GM19238 (cell line): ENCODE data around the gene C5orf63.
"Not testable (repeated sequence)": the region's sequence is repeated elsewhere in the genome, so short reads cannot be mapped to it uniquely, and the experiment has no call there.

Source experiments
- DNase-seq: peaks from one replicate; pipeline ENCODE4 v3.0.0; 2011; ENCODE audit warnings: low spot score; ENCODE audit not compliant: insufficient read length

The C5orf63 gene

DNA sequence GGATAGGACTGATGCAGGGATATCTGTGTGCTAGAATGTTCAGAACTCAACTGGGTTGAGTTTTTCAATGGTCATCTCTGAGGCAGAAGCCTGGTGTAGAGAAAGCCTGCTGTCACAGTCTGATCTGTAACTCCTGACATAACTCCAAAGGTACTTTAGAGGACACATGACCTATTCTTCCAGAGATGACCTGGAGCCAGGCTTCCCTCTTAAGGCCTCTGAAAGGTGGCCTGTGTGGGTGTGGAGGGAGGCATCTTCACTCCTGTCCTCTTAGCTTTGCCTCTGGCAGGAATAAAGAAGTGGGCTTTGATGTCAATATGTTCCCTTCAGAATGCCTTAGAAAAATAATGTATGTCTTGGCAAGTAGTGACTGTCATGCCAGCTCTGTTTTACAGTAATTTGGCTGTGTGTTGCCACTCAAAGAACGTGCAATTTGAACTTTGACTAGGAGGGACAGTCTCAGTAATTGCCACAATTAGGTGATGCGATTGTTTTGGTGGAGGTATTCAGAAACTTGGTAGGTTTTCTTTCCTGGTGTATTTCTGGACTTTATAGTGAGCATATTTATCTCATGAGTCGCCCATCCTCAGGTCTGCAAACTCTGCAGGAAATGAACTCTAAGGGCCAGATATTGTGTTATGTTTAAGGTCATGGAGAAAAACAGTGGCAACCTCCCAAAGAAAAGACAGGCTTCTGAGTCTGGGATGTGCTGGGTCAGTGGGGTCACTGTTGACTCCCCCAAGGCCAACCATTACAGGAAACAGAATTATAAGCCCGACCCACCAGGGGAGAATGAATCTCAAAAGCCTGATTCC, 3.2 kb upstream of the C5orf63 start:
- no peak for DNase-seq

DNA sequence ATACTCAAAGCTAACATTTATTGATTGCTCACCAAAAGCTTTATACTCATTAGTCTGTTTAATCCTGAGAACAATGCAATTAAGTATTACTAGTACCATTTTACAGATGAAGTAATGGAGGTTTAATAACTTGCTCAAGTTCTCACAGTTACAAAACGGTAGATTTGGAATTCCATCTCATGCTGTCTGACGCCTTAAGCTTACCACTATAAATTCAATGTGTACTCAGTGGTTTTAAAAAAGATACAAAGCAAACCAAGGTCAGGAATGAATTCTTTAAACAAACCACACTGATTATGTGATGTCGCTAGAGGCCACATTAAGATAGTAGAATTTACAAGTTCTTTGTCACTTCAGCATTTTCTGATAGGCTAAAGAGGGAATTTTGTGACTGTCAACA, 1.2 kb upstream of the C5orf63 start:
- DNase-seq, result no peak

DNA sequence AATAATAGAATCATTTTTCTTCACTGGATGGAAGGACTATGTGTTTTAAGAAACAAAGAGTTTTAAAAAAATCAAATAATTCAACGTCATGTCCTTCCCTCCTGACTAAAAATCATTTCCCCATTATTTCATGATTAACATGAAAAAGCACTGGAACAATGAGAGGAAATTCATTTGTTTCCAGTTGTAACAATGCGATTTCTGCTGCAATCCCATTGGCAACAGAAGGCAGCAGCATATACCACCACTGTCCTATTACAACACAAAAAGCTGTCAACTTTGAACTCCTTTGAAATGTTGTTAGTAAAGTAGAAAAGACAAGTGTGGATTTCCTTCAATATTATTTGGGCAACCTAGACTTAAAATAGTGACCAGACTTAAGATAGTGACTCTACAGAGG, 3.1 kb downstream of the C5orf63 start:
- DNase-seq, result no peak

DNA sequence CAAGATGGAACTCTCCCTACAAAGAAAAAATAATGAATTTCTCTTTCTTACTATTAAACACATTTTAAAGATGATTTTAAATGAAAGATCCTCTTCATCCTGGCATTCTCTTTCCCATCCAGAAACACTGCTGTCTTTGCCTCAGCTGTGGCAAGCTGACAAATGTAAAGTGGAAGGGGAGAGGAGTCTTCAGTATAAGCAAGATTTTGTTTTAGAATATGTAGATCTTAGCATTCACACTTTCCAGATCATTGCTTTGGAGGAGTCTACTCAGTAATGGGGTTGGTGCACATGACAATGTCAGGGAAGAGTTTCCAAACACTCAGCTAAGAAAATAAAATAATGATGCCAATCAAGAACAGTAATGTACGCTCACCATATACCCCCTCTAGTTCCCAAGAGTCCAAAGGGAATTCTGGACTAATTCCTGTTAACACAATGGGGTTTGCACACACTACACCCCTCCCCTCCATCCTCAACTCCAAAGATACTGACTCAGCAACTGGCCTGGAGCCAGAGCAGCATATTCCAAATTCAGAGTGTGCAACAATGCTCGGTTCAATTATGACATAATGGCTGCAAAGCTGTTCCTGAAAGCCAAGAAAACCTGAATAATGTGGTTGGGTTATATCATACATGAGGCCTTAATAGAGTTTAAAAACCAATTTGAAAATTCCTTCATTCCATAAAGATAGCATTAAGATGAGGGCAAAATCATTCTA, 4.6 kb downstream of the C5orf63 start:
- no peak for DNase-seq

DNA sequence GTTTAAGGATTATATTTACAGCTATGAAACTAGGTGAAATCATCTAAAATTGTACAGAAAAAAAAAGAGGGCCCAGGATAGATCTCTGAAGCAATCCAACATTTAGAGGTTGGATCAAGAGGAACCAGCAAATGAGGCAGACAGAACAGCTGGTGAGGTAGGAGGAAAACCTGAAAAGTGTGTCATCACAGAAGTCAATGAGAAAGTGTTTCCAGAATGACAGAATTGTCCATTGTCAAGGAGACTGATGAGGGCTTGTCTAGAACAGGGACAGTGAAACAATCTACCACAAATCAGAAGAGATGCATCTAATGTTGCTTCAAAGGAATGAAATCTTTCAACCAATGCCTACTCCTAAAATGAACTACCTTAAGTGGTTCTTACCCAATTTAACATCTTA, 6.6 kb downstream of the C5orf63 start:
- DNase-seq, result no peak

DNA sequence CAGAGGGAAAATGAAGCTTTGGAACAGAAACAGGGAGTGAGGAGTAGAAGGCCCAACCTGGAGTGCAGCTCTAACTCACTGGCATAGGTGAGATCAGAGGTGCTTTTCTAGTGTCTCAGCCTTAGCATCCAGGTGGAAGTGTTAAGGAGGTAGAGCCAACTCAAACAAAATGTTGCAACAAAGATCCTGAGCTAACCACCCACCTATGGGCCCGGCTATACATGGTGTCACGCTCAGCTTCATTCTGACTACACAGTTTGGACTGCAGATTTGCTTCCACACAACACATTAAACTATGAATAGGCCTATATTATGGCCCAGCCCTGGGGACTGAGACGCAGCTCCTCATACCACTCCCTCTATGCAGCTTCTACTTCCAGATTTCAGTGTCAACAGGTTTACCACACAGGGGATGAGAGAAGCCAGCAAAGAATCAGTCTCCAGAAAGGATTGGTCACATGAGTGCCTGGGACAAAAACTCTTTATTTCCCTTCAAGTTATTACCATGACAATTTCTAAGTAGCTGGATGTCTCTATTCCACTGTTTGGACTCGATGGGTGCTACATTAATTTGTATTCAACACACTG, 9.0 kb downstream of the C5orf63 start:
- no peak for DNase-seq

DNA sequence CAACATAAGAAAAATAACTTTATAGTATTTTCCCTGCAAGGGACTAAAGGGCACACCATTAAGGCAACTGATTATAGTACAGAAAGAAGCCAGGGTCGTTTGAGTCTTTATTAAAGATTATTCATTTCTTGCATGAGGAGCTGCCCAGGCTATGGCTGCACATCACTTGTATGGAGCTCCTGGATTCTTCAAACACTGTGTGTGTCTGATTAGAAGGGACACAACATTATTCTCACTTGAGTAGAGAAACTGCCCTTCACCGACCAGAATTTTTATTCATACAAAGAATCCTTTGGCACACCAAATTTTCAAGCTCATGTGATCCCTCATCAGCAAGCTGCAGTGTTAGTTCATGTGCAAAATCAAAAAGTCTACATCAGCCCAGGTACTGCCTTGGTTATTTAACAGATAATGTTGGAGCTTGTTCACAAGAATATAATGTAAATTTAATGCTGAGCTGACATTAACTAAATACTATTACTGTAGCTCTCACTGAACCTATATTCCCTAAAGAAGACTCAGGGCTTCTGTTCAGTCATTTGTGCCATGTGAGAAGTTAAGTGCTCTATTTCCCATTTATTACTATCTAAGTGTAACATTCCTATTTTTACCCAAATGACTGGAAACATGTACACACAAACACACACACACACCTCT, 9.9 kb downstream of the C5orf63 start:
- no peak for DNase-seq

DNA sequence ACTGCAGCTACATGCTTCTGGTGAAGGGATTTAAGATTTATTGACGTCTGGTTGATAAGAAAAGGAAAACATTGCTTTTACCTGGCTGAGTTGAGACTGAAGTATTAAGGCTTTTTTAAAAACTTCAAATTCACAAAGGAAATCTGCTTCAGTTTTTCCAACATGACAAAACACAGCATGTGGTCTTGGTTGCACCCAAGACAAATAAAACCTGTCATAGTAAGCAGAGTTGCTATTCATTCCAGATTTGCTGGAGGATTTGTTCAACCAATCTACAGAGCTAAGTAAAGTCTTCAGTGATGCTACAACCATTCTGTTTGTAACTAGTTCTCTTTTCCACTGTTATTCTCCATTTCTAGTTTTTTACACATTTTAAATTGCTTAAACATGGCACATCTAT, 11.3 kb downstream of the C5orf63 start:
- DNase-seq, result no peak

DNA sequence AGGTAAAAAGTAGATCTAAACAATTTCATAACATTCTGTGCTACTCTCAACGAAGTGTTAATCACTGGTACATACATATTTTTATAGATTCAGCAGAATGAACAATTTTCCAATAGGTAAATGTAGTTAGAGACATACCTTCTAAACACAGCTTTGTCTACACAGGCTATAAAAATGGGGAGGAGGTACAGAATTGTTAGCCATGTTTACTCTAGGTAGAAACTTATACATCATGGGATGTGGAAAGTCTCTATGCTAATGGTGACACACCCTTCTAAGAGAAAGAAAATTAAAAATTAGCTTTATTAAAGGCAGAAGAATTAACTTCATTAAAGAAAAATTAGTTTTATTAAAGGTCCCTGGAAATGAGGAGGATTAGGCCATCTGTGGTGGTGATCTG, 11.8 kb downstream of the C5orf63 start:
- DNase-seq, result no peak

DNA sequence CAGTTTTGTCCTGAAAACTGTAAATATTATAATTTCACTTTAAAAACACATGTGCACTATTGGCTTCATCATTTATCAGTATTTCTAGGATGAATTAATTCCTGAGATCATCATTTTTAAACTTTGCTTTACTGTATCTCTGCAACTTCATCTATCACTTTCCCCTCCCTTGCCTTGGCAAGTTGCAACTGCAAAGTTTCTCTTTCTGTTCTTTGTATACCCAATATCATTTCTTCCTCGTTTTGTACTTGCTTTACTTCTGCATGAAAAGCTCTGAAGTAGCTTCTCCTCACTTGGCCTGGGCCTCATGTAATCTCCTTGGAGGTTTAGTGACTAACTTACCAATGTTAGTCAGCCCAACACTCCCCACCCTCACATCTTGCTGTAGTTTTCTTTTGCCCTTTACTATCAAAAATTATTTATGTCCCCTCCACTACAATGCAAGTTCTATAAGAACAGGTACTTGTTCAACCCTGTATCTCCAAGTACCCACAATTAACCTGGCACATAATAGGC, 12.8 kb downstream of the C5orf63 start:
- no peak for DNase-seq

DNA sequence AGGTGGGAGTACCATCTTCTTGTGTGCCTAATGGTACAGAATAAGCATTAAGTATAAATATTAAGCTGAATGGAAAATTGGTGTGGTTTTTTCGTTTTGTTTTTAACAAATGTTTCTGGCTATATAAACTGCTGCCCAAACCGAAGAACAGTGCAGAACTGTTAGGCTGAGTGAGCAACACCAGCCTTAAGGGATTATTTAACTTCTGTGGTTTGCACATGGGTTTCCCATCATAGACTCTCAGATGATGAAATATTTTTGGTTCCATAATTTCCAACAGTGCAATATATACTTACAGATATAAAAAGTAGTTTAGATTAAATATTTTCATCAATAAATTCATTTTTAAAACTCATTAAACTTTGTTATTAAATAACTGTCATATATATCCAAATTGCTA, 16.4 kb downstream of the C5orf63 start:
- no peak for DNase-seq

DNA sequence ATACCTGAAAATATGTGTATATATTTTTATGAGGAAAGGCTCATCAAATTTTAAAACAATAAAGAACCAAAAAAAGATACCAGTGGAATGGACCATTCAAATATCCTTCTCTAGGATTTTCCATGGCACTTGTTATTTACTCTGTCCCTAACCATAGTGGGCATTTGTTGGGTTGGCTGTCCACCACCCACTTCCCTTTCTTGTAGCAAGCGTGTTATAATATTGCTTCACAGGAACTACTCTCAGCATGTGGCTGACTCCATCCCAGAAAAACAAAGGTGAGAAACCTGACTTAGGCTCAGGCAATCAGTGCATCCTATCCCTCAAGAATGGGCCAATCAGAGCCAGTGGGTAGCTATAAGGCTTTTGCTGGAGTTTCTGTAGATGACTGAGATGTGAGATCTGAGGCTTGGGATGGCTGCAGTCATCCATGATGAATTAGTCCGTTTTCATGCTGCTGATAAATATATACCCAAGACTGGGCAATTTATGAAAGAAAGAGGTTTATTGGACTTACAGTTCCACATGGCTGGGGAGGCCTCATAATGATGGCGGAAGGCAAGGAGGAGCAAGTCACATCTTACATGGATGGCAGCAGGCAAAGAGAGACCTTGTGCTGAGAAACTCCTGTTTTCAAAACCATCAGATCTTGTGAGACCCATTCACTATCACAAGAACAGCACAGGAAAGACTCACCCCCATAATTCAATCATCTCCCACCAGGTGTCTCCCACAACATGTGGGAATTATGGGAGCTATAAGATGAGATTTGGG, 17.2 kb downstream of the C5orf63 start:
- no peak for DNase-seq

DNA sequence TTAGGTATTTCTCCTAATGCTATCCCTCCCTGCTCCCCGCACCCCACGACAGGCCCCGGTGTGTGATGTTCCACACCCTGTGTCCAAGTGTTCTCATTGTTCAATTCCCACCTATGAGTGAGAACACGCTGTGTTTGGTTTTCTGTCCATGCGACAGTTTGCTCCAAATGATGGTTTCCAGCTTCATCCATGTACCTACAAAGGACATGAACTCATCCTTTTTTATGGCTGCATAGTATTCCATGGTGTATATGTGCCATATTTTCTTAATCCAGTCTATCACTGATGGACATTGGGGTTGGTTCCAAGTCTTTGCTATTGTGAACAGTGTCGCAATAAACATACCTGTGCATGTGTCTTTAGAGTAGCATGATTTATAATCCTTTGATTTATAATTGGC, 19.8 kb downstream of the C5orf63 start:
- DNase-seq, result not testable (repeated sequence)

DNA sequence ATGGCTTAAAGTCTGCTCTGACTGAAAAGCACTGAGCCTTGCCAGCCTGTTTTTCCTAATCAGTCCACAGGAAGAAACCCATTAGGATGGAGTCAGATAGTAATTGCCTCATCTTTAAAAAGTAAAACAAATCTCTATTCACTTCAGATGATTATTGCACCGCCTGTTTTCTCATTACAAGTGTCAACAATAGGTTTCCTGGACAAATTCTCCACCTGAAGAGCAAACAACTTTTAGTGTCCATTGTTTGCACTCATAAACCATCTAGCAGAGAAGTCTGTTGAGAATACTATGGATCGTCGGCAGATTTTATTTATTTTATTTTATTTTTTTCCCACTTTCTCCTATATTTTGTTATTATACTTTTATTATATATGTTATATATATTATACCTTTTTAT, 20.3 kb downstream of the C5orf63 start:
- no peak for DNase-seq

DNA sequence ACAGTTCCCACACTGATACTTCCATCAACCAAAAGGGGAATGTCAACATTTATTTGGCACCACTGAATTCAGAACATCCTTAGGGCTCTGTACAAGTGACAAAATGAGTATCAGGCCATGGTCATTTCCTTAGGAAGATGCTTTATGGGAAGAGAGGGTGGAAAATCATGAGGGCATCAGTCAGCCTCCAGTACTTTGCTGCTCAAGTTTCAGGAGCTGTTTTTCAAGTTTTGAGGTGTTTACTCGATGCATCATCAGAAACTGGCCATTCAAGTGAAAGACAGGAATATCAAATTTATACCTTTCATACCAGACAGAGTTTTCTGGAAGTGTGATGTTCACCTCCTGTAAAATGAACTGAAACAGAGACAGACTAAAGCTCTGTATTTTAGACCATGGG, 21.7 kb downstream of the C5orf63 start:
- no peak for DNase-seq

DNA sequence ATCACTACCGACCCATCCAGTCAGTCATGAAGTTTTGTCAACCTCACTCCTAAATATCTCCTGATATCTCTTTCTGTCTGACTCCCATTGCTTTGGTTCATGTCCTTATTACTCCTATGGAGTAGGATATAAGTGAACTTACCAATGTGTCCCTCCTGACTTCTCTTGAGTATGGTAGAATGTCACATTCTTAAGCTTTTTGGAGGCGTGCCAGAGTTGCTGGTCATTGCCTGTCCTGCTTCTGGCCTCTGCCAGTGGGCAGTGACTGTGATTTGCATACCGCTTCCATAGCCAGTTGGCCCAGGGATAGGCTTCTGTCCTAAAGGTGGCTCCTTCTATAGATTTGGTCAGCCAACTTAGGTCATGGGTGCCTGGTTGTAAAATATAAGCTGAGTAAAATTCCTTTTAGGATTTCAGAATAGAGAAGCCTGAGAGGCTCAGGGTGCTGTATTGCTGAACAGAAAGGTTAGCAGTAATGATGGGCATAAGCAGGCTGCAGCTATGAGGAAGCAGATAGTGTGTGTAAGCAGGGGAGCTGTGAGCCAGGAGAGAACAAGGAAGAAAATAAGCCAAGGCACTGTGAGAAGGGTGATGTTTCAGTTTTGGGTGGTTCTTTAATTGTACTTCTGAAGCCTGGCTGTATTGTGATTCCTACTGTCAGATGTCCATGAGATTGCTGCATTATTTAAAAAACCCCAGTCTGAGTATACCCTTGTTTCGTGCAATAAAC, 26.8 kb downstream of the C5orf63 start:
- DNase-seq, result no peak

DNA sequence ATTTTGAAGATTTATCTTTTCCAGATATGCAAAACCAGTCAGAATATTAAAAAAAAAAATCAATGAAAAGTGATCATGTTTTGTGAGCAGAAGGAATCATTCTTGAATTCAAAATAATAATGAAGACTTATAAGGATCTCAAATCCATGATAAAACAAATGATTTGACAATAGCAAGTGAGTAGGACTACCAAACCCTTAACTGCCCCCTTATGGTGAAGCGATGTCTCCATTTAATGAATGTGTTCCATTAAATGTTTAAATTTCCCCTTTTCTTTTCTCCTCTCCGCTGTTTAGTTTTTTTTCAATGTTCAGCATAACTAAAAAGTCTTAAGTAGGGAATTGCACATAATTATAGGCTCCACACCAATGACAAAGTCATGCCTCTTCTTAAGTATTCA, 30.7 kb downstream of the C5orf63 start:
- no peak for DNase-seq

DNA sequence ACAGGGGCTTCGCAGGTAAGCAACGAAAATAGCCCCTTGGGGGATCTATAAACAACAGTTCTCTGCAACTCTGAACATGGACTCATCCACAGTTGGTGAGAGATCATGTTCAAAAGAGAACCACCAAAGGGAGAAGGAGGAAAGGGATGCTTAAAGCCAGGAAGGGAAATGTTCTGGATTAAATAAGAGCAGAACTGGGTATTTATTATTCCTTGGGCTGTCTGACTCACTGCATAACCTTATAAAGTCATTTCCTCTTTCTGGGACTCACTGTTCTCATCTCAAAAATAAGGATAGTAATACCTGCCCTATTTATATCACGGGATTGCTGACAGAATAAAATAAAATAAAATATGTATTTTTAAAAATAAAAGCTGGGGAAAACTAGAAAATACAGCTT, 31.7 kb downstream of the C5orf63 start:
- no peak for DNase-seq

DNA sequence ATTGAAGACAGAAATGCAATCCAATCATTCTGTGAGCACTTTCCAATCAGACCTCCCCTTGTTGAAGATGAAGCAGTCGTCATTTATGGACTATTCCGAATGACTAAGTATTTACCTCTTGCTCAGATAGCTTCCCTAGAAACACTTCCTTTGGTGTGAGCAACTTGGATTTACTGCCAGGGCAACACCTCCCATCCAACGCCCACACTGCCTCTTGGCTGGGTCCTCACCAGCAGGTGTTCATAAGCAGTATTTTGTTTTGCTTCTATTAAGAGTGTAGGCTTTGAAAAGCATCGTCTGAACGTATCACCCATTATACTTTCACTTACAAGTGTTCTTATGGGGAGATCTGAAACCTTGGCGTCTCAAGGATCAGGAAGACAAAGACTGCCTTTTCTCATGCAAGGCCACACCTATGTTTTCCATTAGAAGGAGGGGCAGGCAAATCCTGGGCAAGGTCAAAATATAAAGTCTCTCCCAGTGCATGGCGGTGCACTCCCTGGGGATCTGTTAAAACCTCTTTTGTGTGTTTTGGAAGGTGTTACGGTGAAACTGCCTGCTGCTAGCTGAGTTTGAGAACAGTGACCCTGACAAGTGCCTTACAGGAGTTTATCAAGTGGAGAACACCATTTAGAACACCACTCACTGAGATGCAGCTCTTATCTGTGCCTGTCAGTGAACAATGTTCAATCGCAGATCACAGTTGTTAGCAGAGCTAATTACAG, 32.3 kb downstream of the C5orf63 start:
- DNase-seq, result no peak

DNA sequence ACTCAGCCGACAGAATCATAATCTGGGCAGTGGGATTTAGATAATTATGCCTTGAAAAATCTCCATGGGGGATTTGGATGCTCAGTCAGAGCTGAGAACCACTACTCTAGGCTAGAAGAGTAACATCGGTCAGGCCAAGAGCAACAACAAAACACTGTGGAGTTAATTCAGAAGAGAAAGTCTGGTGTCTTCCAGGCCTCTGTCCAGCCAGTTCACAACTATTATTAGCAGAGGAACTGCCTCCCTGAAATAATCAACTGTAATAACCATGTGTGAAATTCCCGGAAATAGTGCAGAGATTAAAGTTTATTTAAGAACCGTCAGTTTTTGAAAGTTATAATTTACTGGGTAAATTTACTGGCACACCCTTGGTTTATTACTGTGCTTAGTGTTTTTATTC, 34.8 kb downstream of the C5orf63 start:
- no peak for DNase-seq
